H1 (cell line): ENCODE measurements around the gene ASRGL1. TPM values are rescaled to one million over a fixed set of nuclear protein-coding genes. Genes with fewer than 3 reads are reported as not detected.

ENCODE experiments used
- CTCF ChIA-PET: fragments of 300-600 bp; sonication (Branson Sonifier 250); formaldehyde crosslinking; loops from one replicate; lab custom pipeline; 2021; ENCODE audit not compliant: partially characterized antibody; lab: Charles Lee
- POLR2A ChIA-PET: fragments of 300-600 bp; sonication (Branson Sonifier 250); formaldehyde crosslinking; loops from one replicate; lab custom pipeline; 2021; ENCODE audit warnings: inconsistent platforms; ENCODE audit not compliant: partially characterized antibody; lab: Charles Lee
- DNase-seq, 2 experiments: peaks; one replicate each; pipeline versions ENCODE4 v3.0.0 to v3.0.0-alpha.2; 2010 to 2022; ENCODE audit warnings: low spot score in 2 of 2, low read depth in 1 of 2, mixed read lengths in 1 of 2
- FAIRE-seq: peaks from 2 replicates; lab custom pipeline; 2011; peaks lifted over from hg19 to GRCh38; lab: Jason Lieb, UNC
- H2AFZ ChIP-seq: 2 replicates; pipeline ENCODE4 v1.8.1; 2012; ENCODE audit warnings: low read length, inconsistent platforms
- H2AK5ac ChIP-seq: 2 replicates; pipeline ENCODE4 v1.6.1; 2013; ENCODE audit warnings: low read depth, low read length
- H2BK120ac ChIP-seq: replicated peaks from 2 replicates; pipeline ENCODE3; 2013; ENCODE audit warnings: low read depth, low read length, inconsistent platforms
- H2BK12ac ChIP-seq: 2 replicates; pipeline ENCODE4 v1.6.1; 2013; ENCODE audit warnings: low read depth, low read length
- H2BK15ac ChIP-seq: 2 replicates; pipeline ENCODE4 v1.6.1; 2013; ENCODE audit warnings: low read length
- H2BK20ac ChIP-seq: 2 replicates; pipeline ENCODE4 v1.6.1; 2013; ENCODE audit warnings: low read length
- H2BK5ac ChIP-seq: 2 replicates; pipeline ENCODE4 v1.6.1; 2013; ENCODE audit warnings: low read depth, low read length
- H3K14ac ChIP-seq: 2 replicates; pipeline ENCODE4 v1.6.1; 2013; ENCODE audit warnings: inconsistent platforms; ENCODE audit not compliant: insufficient read length
- H3K18ac ChIP-seq: 2 replicates; pipeline ENCODE4 v1.6.1; 2013; ENCODE audit warnings: low read length; ENCODE audit errors: extremely low read depth
- H3K23ac ChIP-seq: 2 replicates; pipeline ENCODE4 v1.6.1; 2013; ENCODE audit warnings: inconsistent platforms; ENCODE audit not compliant: insufficient read length
- H3K23me2 ChIP-seq: 2 replicates; pipeline ENCODE4 v1.6.1; 2013; ENCODE audit warnings: low read depth, low read length
- H3K27ac ChIP-seq: 2 replicates; pipeline ENCODE4 v1.6.1; 2011; ENCODE audit warnings: low read depth, low read length, inconsistent platforms
- H3K27me3 ChIP-seq, 4 experiments: replicated peaks in 1 of 4; 1 replicate in 1 of 4; 2 replicates in 3 of 4; pipeline versions ENCODE4 v1.6.1 to v1.8.1; 2011 to 2013; ENCODE audit warnings: low read length in 3 of 4, mild to moderate bottlenecking in 3 of 4, inconsistent platforms in 2 of 4, mixed read lengths in 2 of 4, moderate library complexity in 1 of 4; ENCODE audit not compliant: control insufficient read depth in 3 of 4, insufficient read depth in 3 of 4; ENCODE audit errors: extremely low read depth in 1 of 4
- H3K36me3 ChIP-seq, 4 experiments: 2 replicates each; pipeline versions ENCODE4 v1.6.1 to v1.8.1; 2011 to 2013; ENCODE audit warnings: mild to moderate bottlenecking in 4 of 4, low read length in 3 of 4, moderate library complexity in 2 of 4, control low read depth in 1 of 4, inconsistent platforms in 1 of 4; ENCODE audit not compliant: insufficient read depth in 4 of 4, control insufficient read depth in 2 of 4
- H3K4ac ChIP-seq: replicated peaks from 2 replicates; pipeline ENCODE3; 2013; ENCODE audit warnings: low read length, low read depth, mixed read lengths, inconsistent platforms; ENCODE audit not compliant: insufficient read length
- H3K4me1 ChIP-seq, 4 experiments: replicated peaks in 1 of 4; 1 replicate in 1 of 4; 2 replicates in 3 of 4; pipeline versions ENCODE4 v1.6.1 to v1.8.1; 2011 to 2013; ENCODE audit warnings: low read length in 3 of 4, inconsistent platforms in 2 of 4, mixed read lengths in 1 of 4; ENCODE audit not compliant: insufficient read depth in 4 of 4, control insufficient read depth in 3 of 4
- H3K4me2 ChIP-seq, 2 experiments: 2 replicates each; pipeline versions ENCODE4 v1.6.1 to v1.8.1; 2011 to 2013; ENCODE audit warnings: low read depth in 2 of 2, low read length in 2 of 2, control low read depth in 1 of 2, inconsistent platforms in 1 of 2, mild to moderate bottlenecking in 1 of 2; ENCODE audit not compliant: insufficient read depth in 1 of 2
- H3K4me3 ChIP-seq, 4 experiments: fragments of 200-600, 300-600 bp in 1 of 4; sonication (generic), shearing (Covaris generic), sonication (Bioruptor Twin) in 1 of 4; 2 replicates each; pipeline versions ENCODE4 v1.5.1 to v1.8.1; 2011 to 2016; ENCODE audit warnings: low read length in 4 of 4, low read depth in 3 of 4, control low read depth in 2 of 4, inconsistent platforms in 2 of 4, mild to moderate bottlenecking in 2 of 4, mixed read lengths in 1 of 4, moderate library complexity in 1 of 4; ENCODE audit not compliant: insufficient read depth in 2 of 4; ENCODE audit errors: extremely low read depth in 1 of 4
- H3K56ac ChIP-seq: replicated peaks from 2 replicates; pipeline ENCODE3; 2013; ENCODE audit warnings: low read depth, mild to moderate bottlenecking, mixed read lengths, low read length, inconsistent platforms; ENCODE audit not compliant: insufficient read length
- H3K79me1 ChIP-seq: 2 replicates; pipeline ENCODE4 v1.6.1; 2013; ENCODE audit warnings: low read depth, low read length, control low read depth
- H3K79me2 ChIP-seq, 2 experiments: 2 replicates each; pipeline versions ENCODE4 v1.6.1 to v1.8.1; 2012 to 2013; ENCODE audit warnings: low read length in 2 of 2, mild to moderate bottlenecking in 2 of 2, inconsistent platforms in 1 of 2; ENCODE audit not compliant: insufficient read depth in 2 of 2, control insufficient read depth in 1 of 2
- H3K9ac ChIP-seq, 4 experiments: replicated peaks in 1 of 4; 1 replicate in 1 of 4; 2 replicates in 3 of 4; pipeline versions ENCODE4 v1.6.1 to v1.8.1; 2011 to 2013; ENCODE audit warnings: low read depth in 3 of 4, low read length in 3 of 4, control low read depth in 2 of 4, mild to moderate bottlenecking in 2 of 4, moderate library complexity in 2 of 4, inconsistent platforms in 1 of 4; ENCODE audit errors: extremely low read depth in 1 of 4
- H3K9me3 ChIP-seq, 2 experiments: 2 replicates each; pipeline versions ENCODE4 v1.6.1 to v1.8.1; 2012 to 2013; ENCODE audit warnings: mild to moderate bottlenecking in 2 of 2, moderate library complexity in 2 of 2, control low read depth in 1 of 2, inconsistent platforms in 1 of 2, low read depth in 1 of 2, low read length in 1 of 2, mixed read lengths in 1 of 2; ENCODE audit not compliant: insufficient read depth in 2 of 2
- H4K20me1 ChIP-seq, 2 experiments: replicated peaks in 1 of 2; 2 replicates each; pipeline versions ENCODE3 to v1.8.1; 2011 to 2013; ENCODE audit warnings: inconsistent platforms in 2 of 2, low read length in 2 of 2, mild to moderate bottlenecking in 1 of 2; ENCODE audit not compliant: insufficient read depth in 2 of 2, control insufficient read depth in 1 of 2
- H4K5ac ChIP-seq: 2 replicates; pipeline ENCODE4 v1.6.1; 2013; ENCODE audit warnings: low read length, low read depth, mixed read lengths, inconsistent platforms; ENCODE audit not compliant: insufficient read length
- H4K8ac ChIP-seq: 2 replicates; pipeline ENCODE4 v1.8.0; 2013; ENCODE audit warnings: mild to moderate bottlenecking, moderate library complexity, low read length, inconsistent platforms; ENCODE audit not compliant: insufficient read depth; ENCODE audit errors: extremely low read depth
- H4K91ac ChIP-seq: replicated peaks from 2 replicates; pipeline ENCODE3; 2013; ENCODE audit warnings: low read length, mixed read lengths, inconsistent platforms; ENCODE audit not compliant: insufficient read length
- FOSL1 ChIP-seq: IDR thresholded peaks from 2 replicates; pipeline ENCODE4 v1.6.1; 2011; ENCODE audit warnings: mild to moderate bottlenecking, low read depth, low read length, moderate library complexity; ENCODE audit not compliant: insufficient read depth
- JUND ChIP-seq: IDR thresholded peaks from 2 replicates; pipeline ENCODE4 v1.6.1; 2011; ENCODE audit warnings: mild to moderate bottlenecking, improper control_type of control experiment, low read length
- PHF8 ChIP-seq: fragments of 200-600 bp; sonication (generic); conservative IDR thresholded peaks from 2 replicates; pipeline ENCODE4 v1.7.1; 2012; ENCODE audit warnings: low read depth, mild to moderate bottlenecking, inconsistent platforms, low read length, moderate library complexity
- SIX5 ChIP-seq: IDR thresholded peaks from 2 replicates; pipeline ENCODE4 v1.6.1; 2011; ENCODE audit warnings: mild to moderate bottlenecking, low read depth, low read length
- TAF7 ChIP-seq: optimal IDR thresholded peaks from 2 replicates; pipeline ENCODE3; 2011; ENCODE audit warnings: low read depth, mild to moderate bottlenecking, inconsistent platforms, low read length, moderate library complexity, borderline replicate concordance
- WGBS, 2 experiments: shearing (Covaris generic) in 1 of 2; methylation state at CpG; one replicate each; pipeline versions ENCODE4 v1.1.6 to v1.1.7; 2013 to 2015; ENCODE audit warnings: low lambda C conversion rate in 2 of 2, mixed read lengths in 2 of 2, inconsistent platforms in 1 of 2, low coverage in 1 of 2, missing lambda C conversion rate in 1 of 2; ENCODE audit not compliant: insufficient replicate concordance in 2 of 2, insufficient coverage in 1 of 2, insufficient read length in 1 of 2; ENCODE audit errors: extremely low coverage in 1 of 2, missing lambda C conversion rate in 1 of 2; 5-methylcytosine and 5-hydroxymethylcytosine counted together
- polyA plus RNA-seq, 7 experiments: library from polyadenylated mRNA; depleted of rRNA in 3 of 7; stranded (reverse) in 5 of 7; unstranded in 2 of 7; fragments of >200 nt in 5 of 7; fragments of 200-250 nt in 2 of 7; gene quantifications; 1 replicate in 5 of 7; 2 replicates in 1 of 7; 4 replicates in 1 of 7; pipeline versions ENCODE4 v1.2.1 to v1.2.3, GENCODE V29; 2011 to 2013; ENCODE audit warnings: missing spikeins in 2 of 7, mixed read lengths in 2 of 7
- total RNA-seq: library from RNA; stranded (reverse); fragmentation: NEBNext Ultra II Directional; extraction: Animal tissue kit (Norgen Biotek cat#: 25700); gene quantifications from 2 replicates; pipeline ENCODE4 v1.2.1, GENCODE V29; 2021

ASRGL1 gene
- total and polyA plus RNA-seq, 2 of the 8 experiments (the other 6 are each of a cell fraction or from before 2014, with no cell fraction given): 19.9 to 23.5 TPM

- Histone ChIP-seq H3K36me3 (no peaks in the 10 kb centered on the region; a peak in 2 of 8 replicates), H3K4me3 (no peak overlapping the region), H3K18ac (no peak overlapping the region), H3K79me2 (no peaks in the 10 kb centered on the region; a peak in 1 of 4 replicates), H4K91ac (no peak overlapping the region), H3K4me2 (no peak overlapping the region), H3K4me1 (peaks cover 0 to 4% (median 0%) of the 10 kb centered on the region in 4 experiments; a peak in 1 of 7 replicates), H3K9ac (no peak overlapping the region), H4K8ac (no peak overlapping the region), H2BK12ac (no peak overlapping the region), H2BK120ac (no peak overlapping the region), H2BK20ac (no peak overlapping the region), H3K23me2 (no peaks in the 10 kb centered on the region), H3K27ac (no peak overlapping the region), H3K27me3 (no peaks in the 10 kb centered on the region), H2AFZ (no peak overlapping the region), H4K20me1 (no peaks in the 10 kb centered on the region), H3K56ac (no peak overlapping the region), H2AK5ac (no peak overlapping the region), H3K4ac (no peak overlapping the region), H3K9me3 (no peaks in the 10 kb centered on the region), H3K14ac (no peak overlapping the region), H2BK5ac (no peak overlapping the region), H4K5ac (no peak overlapping the region), H3K23ac (no peak overlapping the region), H2BK15ac (no peak overlapping the region), H3K79me1 (no peaks in the 10 kb centered on the region)
- CTCF ChIA-PET: interaction anchor here (0.8 to 3.4 kb wide), 6 partner anchors 21 to 364 kb away, joined by 3 to 11 read pairs (median 4); partner anchors contain the start of gene UQCC3
- DNase-seq: no peak
- no peak for FAIRE-seq
- POLR2A ChIA-PET: interaction anchor here (0.6 kb wide), 1 partner anchor 255 kb away, joined by 3 read pairs; no protein-coding TSS in a partner anchor
- TF ChIP-seq SIX5 (no peak), TAF7 (no peak), FOSL1 (no peak), PHF8 (no peak), JUND (no peak)
- 87% methylated on average over 1 of the region's 1 CpG; no CpG with 5 or more reads in 1 of the 2 experiments for WGBS, 2 experiments
These were observed 7.0 kb downstream of the ASRGL1 start for GRCh38 chr11:62344210-62344609.
